Measurements from ENCODE around the gene TBKBP1. TPM values are rescaled to one million over a fixed set of nuclear protein-coding genes. Genes with fewer than 3 reads are reported as not detected.

TBKBP1 gene
- total RNA-seq, 4 donors from 2014 or later = 6.3 to 24.6 (median 9.8) TPM

DNA sequence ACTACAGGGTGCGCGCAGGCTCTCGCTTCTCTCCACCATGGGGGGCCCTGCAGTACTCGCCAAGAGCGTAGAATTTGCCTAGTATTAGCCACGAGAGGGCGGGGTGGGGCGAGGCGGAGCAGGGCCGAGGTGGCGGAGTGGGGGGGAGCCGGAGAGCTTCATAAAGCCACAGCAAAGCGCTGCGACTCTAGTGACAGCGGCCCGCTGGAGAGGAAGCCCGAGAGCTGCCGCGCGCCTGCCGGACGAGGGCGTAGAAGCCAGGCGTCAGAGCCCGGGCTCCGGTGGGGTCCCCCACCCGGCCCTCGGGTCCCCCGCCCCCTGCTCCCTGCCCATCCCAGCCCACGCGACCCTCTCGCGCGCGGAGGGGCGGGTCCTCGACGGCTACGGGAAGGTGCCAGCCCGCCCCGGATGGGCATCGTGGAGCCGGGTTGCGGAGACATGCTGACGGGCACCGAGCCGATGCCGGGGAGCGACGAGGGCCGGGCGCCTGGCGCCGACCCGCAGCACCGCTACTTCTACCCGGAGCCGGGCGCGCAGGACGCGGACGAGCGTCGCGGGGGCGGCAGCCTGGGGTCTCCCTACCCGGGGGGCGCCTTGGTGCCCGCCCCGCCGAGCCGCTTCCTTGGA, 39.2 kb downstream of the TBKBP1 start, which contains the start of gene TBX21:
Gene TBX21 (plus strand): TSS at position 190 of the 627 bp plus-strand sequence. CDS start 219 bp downstream, at position 409.
- peak in 3 of 5 experiments; percentile 9 to 19 (median 17) for TF ChIP-seq CTCF (IDR thresholded peaks at IDR 0.05)
- TF ChIP-seq EP300 (IDR thresholded peaks at IDR 0.05) = no peak
- H3K36me3 ChIP-seq = no peaks in the 10 kb centered on the region
- H3K9me3 ChIP-seq = no peaks in the 10 kb centered on the region
- peak in 1 of 2 donors; percentile 21 for DNase-seq (ENCODE audit: low spot score in 2 of 2)
- H3K27me3 ChIP-seq = peaks cover 0 to 68% of the 10 kb centered on the region in 2 donors
- H3K4me1 ChIP-seq = peaks cover 0 to 16% (median 9%) of the 10 kb centered on the region in 4 donors
- peak within 1 kb of the TSS in 1 of 4 donors; percentile 71 for H3K27ac ChIP-seq
- peak within 1 kb of the TSS; percentile 13 to 56 (median 42) for H3K4me3 ChIP-seq
- WGBS, 2 donors = 0 to 2% methylated on average over 32 to 41 of the region's 73 CpGs

DNA sequence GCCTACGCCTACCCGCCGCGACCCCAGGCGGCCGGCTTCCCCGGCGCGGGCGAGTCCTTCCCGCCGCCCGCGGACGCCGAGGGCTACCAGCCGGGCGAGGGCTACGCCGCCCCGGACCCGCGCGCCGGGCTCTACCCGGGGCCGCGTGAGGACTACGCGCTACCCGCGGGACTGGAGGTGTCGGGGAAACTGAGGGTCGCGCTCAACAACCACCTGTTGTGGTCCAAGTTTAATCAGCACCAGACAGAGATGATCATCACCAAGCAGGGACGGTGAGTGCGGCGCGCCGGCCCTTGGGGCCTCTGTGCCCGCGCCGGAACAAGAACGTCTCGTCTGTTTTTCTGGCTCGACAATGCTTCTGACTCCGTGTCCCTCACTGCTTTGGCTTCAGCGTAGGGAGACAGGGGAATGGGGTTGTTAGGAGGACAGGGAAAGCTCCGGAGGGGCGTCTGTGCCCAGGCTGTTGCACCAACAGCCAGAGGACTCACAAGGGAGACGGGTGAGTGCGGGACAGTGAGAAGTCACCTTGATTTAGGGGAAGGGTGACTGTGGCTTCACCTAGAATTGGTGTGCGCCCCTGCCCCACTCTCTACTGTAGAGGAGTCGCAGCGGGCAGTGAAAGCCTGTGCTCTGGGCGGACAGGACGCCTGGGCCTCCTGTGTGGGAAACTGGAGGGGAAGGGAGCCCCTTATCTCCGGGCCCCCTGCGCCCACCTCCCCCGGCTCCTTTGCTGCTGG, 39.9 kb downstream of the TBKBP1 start:
- H3K9me3 ChIP-seq = no peaks in the 10 kb centered on the region
- H3K27me3 ChIP-seq = peaks cover 0 to 64% of the 10 kb centered on the region in 2 donors
- 14 to 19% methylated on average over 31 to 47 of the region's 60 CpGs for WGBS, 2 donors
- no peaks in the 10 kb centered on the region for H3K36me3 ChIP-seq
- DNase-seq (ENCODE audit: low spot score in 2 of 2) = no peak
- peaks cover 0 to 16% (median 9%) of the 10 kb centered on the region in 4 donors for H3K4me1 ChIP-seq
- peak overlapping the region in 1 of 4 donors; percentile 71 for H3K27ac ChIP-seq
- peak overlapping the region in 3 of 4 donors; percentile 13 to 56 (median 43) for H3K4me3 ChIP-seq
- TF ChIP-seq EP300 (IDR thresholded peaks at IDR 0.05) = no peak
- TF ChIP-seq POLR2A (IDR thresholded peaks at IDR 0.05) = no peak
- TF ChIP-seq CTCF (IDR thresholded peaks at IDR 0.05) = no peak

GRCh38 chr17:47735139-47735464, 41.1 kb downstream of the TBKBP1 start:
- TF ChIP-seq EP300 (IDR thresholded peaks at IDR 0.05) = no peak
- no peak for TF ChIP-seq POLR2A (IDR thresholded peaks at IDR 0.05)
- no peak for TF ChIP-seq CTCF (IDR thresholded peaks at IDR 0.05)
- Histone ChIP-seq H3K4me3 (no peak overlapping the region), H3K27ac (peak overlapping the region in 1 of 4 donors; percentile 50), H3K27me3 (peaks cover 0 to 51% of the 10 kb centered on the region in 2 donors), H3K4me1 (peaks cover 0 to 16% (median 9%) of the 10 kb centered on the region in 4 donors), H3K36me3 (no peaks in the 10 kb centered on the region), H3K9me3 (no peaks in the 10 kb centered on the region)
- 85 to 87% methylated on average over 3 of the region's 3 CpGs for WGBS, 2 donors
- DNase-seq (ENCODE audit: low spot score in 2 of 2) = no peak

- H3K27me3 ChIP-seq = peaks cover 0 to 46% of the 10 kb centered on the region in 2 donors
- H3K36me3 ChIP-seq = no peaks in the 10 kb centered on the region
- no peaks in the 10 kb centered on the region for H3K9me3 ChIP-seq
- H3K27ac ChIP-seq = peak overlapping the region in 1 of 4 donors; percentile 50
- TF ChIP-seq POLR2A (IDR thresholded peaks at IDR 0.05) (no peak), EP300 (IDR thresholded peaks at IDR 0.05) (no peak), CTCF (IDR thresholded peaks at IDR 0.05) (no peak)
- no peak overlapping the region for H3K4me3 ChIP-seq
- no peak for DNase-seq (ENCODE audit: low spot score in 2 of 2)
- peaks cover 0 to 16% (median 9%) of the 10 kb centered on the region in 4 donors for H3K4me1 ChIP-seq
- 71 to 84% methylated on average over 3 of the region's 3 CpGs for WGBS, 2 donors
These were observed 41.6 kb downstream of the TBKBP1 start for GRCh38 chr17:47735536-47736011.

All from tibial nerve (tissue), 4 donors.